Esophagus muscularis mucosa (tissue), 4 donors: ENCODE measurements around the gene PAX5.

Source experiments
- CTCF ChIP-seq, 3 experiments: fragments of 200-600 bp in 2 of 3; fragments of 450-650 bp in 1 of 3; sonication (generic) in 2 of 3; IDR thresholded peaks; one replicate each; pipeline ENCODE4 v1.5.1; 2017 to 2019; ENCODE audit warnings: antibody characterized with exemption in 3 of 3, mild to moderate bottlenecking in 2 of 3, moderate library complexity in 1 of 3
- EP300 ChIP-seq: sonication (generic); formaldehyde crosslinking; IDR thresholded peaks from one replicate; pipeline ENCODE4 v1.6.1; 2017; ENCODE audit warnings: antibody characterized with exemption
- POLR2A ChIP-seq: fragments of 450-650 bp; IDR thresholded peaks from one replicate; pipeline ENCODE4 v1.6.1; 2017; ENCODE audit warnings: antibody characterized with exemption, moderate library complexity, mild to moderate bottlenecking, low read depth

GRCh38 chr9:37017546-37017945, 16.5 kb downstream of the PAX5 start:
- TF ChIP-seq EP300 (no peak), CTCF (IDR thresholded peaks at IDR 0.05) (no peak), POLR2A (no peak)
